ENCODE results near the gene KREMEN1.

DNA sequence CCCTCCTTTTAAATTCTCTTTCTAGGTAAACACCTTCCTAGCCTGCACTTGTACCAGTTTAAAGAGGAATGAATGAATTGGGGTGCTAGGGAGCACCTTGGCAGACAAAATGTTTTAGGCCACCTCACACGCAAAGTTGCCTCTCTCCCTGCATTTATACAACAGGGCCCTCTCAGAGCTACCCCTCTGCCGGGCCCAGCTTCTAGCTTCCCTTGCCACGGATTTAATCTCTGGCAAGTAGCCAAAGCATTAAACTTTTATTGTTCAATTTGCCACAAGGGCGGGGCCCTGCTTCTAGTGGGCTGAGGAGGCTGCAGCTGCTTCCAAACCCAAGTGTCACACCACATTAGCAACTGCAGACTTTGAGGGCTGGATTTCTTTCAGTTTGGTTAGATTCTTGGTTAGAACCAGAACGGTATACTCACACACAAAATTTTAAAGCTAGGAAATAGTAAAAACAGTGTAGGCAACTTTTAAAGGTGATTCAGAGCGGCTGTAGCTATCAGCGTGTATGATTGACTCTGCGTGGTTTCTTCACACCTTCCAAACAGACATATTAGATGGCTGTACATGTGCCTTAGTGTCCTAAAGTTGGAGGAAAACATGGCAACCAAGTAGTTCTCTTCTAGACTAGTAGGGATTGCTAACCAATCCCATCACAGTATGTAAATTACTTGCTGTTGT lies 6.5 kb downstream of the KREMEN1 start:
- TF ChIP-seq POLR2A (IDR thresholded peaks at IDR 0.05; ENCODE audit: borderline replicate concordance, extremely low read depth, insufficient read depth, insufficient read length) (no peak), ELF1 (IDR thresholded peaks at IDR 0.05; ENCODE audit: borderline replicate concordance, low read depth) (no peak), FOSL1 (IDR thresholded peaks at IDR 0.05; ENCODE audit: low read depth) (no peak), EZH2 (IDR thresholded peaks at IDR 0.05) (no peak), CEBPB (IDR thresholded peaks at IDR 0.05; ENCODE audit: low read depth) (no peak), REST (IDR thresholded peaks at IDR 0.05; ENCODE audit: low read depth) (no peak)
- TF ChIP-seq, protein P1, sequence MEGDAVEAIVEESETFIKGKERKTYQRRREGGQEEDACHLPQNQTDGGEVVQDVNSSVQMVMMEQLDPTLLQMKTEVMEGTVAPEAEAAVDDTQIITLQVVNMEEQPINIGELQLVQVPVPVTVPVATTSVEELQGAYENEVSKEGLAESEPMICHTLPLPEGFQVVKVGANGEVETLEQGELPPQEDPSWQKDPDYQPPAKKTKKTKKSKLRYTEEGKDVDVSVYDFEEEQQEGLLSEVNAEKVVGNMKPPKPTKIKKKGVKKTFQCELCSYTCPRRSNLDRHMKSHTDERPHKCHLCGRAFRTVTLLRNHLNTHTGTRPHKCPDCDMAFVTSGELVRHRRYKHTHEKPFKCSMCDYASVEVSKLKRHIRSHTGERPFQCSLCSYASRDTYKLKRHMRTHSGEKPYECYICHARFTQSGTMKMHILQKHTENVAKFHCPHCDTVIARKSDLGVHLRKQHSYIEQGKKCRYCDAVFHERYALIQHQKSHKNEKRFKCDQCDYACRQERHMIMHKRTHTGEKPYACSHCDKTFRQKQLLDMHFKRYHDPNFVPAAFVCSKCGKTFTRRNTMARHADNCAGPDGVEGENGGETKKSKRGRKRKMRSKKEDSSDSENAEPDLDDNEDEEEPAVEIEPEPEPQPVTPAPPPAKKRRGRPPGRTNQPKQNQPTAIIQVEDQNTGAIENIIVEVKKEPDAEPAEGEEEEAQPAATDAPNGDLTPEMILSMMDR (IDR thresholded peaks at IDR 0.05 in 2 of 3, conservative IDR thresholded peaks at IDR 0.05 in 1 of 3; ENCODE audit: borderline replicate concordance in 1 of 3, insufficient read depth in 1 of 3, low read depth in 2 of 3, low read length in 2 of 3) = no peak
- TF ChIP-seq, protein P2, sequence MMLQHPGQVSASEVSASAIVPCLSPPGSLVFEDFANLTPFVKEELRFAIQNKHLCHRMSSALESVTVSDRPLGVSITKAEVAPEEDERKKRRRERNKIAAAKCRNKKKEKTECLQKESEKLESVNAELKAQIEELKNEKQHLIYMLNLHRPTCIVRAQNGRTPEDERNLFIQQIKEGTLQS (IDR thresholded peaks at IDR 0.05) = no peak
